ENCODE measurements around the gene CYP27B1.

- TF ChIP-seq CTCF (conservative IDR thresholded peaks at IDR 0.05; ENCODE audit: low read length) (no peak), EZH2phosphoT487 (IDR thresholded peaks at IDR 0.05; ENCODE audit: borderline replicate concordance, low read depth, low read length) (no peak)
Measured at GRCh38 chr12:57767305-57767698, 424 bp upstream of the CYP27B1 start.
